Mammary epithelial cell (primary cell): ENCODE measurements around the gene RAB11FIP4.
"Not testable (repeated sequence)": the region's sequence is repeated elsewhere in the genome, so short reads cannot be mapped to it uniquely, and the experiment has no call there.

ENCODE experiments used
- CTCF ChIP-seq, 2 donors: IDR thresholded peaks in 1 of 2; conservative IDR thresholded peaks in 1 of 2; 2 replicates each; pipeline ENCODE4 v1.5.1; 2011 to 2012; ENCODE audit warnings: inconsistent platforms in 2 of 2, low read length in 2 of 2, mild to moderate bottlenecking in 2 of 2, control low read depth in 1 of 2, low read depth in 1 of 2; ENCODE audit not compliant: insufficient read depth in 1 of 2; ENCODE audit errors: extremely low read depth in 1 of 2
- EZH2 ChIP-seq: IDR thresholded peaks from 2 replicates; pipeline ENCODE4 v1.6.1; 2012; ENCODE audit warnings: low read length, inconsistent platforms, borderline replicate concordance

- TF ChIP-seq EZH2; CTCF (conservative IDR thresholded peaks at IDR 0.05 in 1 of 2, IDR thresholded peaks at IDR 0.05 in 1 of 2; ENCODE audit: extremely low read depth in 1 of 2, insufficient read depth in 1 of 2, low read depth in 1 of 2, low read length in 2 of 2): not testable (repeated sequence)
Measured at GRCh38 chr17:31442856-31443255, 51.4 kb downstream of the RAB11FIP4 start.
